Measurements from ENCODE around the gene GSG1.

GSG1 gene

GRCh38 chr12:13147688-13148484 is 44.4 kb upstream of the GSG1 start:
- H3K9me3 Mint-ChIP-seq, result peaks cover 3% of the 10 kb centered on the region
- H3K4me1 Mint-ChIP-seq, result peaks cover 35% of the 10 kb centered on the region
- TF ChIP-seq CTCF (IDR thresholded peaks at IDR 0.05; ENCODE audit: unreplicated experiment in 3 of 3), result no peak
- H3K4me3 Mint-ChIP-seq, result no peak overlapping the region
- H3K36me3 Mint-ChIP-seq (ENCODE audit: low read depth), result no peaks in the 10 kb centered on the region
- H3K27ac Mint-ChIP-seq, result peak overlapping the region; percentile 31 to 73 (median 55)
- peaks cover 3% of the 10 kb centered on the region for H3K27me3 Mint-ChIP-seq (ENCODE audit: low read depth)

- H3K9me3 Mint-ChIP-seq, result peaks cover 3% of the 10 kb centered on the region
- H3K27me3 Mint-ChIP-seq (ENCODE audit: low read depth), result peaks cover 3% of the 10 kb centered on the region
- H3K4me3 Mint-ChIP-seq, result no peak overlapping the region
- no peaks in the 10 kb centered on the region for H3K36me3 Mint-ChIP-seq (ENCODE audit: low read depth)
- peaks cover 39% of the 10 kb centered on the region for H3K4me1 Mint-ChIP-seq
- no peak for TF ChIP-seq CTCF (IDR thresholded peaks at IDR 0.05; ENCODE audit: unreplicated experiment in 3 of 3)
- H3K27ac Mint-ChIP-seq, result no peak overlapping the region
Measured at GRCh38 chr12:13146336-13146938, 43.0 kb upstream of the GSG1 start.

GRCh38 chr12:13144266-13144828 is 40.9 kb upstream of the GSG1 start:
- Mint-ChIP-seq H3K36me3 (ENCODE audit: low read depth) (no peaks in the 10 kb centered on the region), H3K9me3 (no peaks in the 10 kb centered on the region), H3K4me1 (peaks cover 34% of the 10 kb centered on the region), H3K4me3 (no peak overlapping the region), H3K27ac (no peak overlapping the region), H3K27me3 (ENCODE audit: low read depth) (peaks cover 3% of the 10 kb centered on the region)
- TF ChIP-seq CTCF (IDR thresholded peaks at IDR 0.05; ENCODE audit: unreplicated experiment in 3 of 3), result no peak

- Mint-ChIP-seq H3K27ac (peak overlapping the region in 1 of 3 experiments; percentile 16), H3K4me3 (no peak overlapping the region), H3K27me3 (ENCODE audit: low read depth) (no peaks in the 10 kb centered on the region), H3K9me3 (no peaks in the 10 kb centered on the region), H3K4me1 (peaks cover 18% of the 10 kb centered on the region), H3K36me3 (ENCODE audit: low read depth) (no peaks in the 10 kb centered on the region)
- TF ChIP-seq CTCF (IDR thresholded peaks at IDR 0.05; ENCODE audit: unreplicated experiment in 3 of 3), result no peak
Measured at GRCh38 chr12:13142747-13143146, 39.3 kb upstream of the GSG1 start.

- Mint-ChIP-seq H3K4me3 (no peak overlapping the region), H3K27me3 (ENCODE audit: low read depth) (no peaks in the 10 kb centered on the region), H3K36me3 (ENCODE audit: low read depth) (no peaks in the 10 kb centered on the region), H3K27ac (peak overlapping the region in 1 of 3 experiments; percentile 66), H3K4me1 (peaks cover 12% of the 10 kb centered on the region), H3K9me3 (no peaks in the 10 kb centered on the region)
- no peak for TF ChIP-seq CTCF (IDR thresholded peaks at IDR 0.05; ENCODE audit: unreplicated experiment in 3 of 3)
Measured at GRCh38 chr12:13141686-13142085, 38.2 kb upstream of the GSG1 start.

Data from nephron (organoid).